ENCODE measurements around the gene PTBP2.

DNA sequence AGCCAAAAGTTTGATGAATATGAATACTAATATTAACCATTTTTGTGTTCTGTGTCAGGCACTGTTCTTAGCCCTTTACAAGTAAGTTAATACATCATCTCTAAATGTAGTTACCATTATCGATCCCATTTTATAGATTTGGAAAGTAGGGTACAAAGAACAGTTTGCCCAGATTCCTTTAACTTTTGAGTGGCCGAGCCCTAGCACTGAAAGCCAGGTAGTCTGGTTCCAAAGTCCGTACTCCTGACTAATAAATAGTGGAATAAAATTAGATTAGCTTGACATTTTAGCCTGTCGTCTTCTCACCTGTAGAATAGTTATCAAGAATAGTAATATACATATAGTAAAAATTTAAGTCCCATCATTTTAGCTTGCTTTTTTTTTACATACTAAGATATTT lies 70.6 kb downstream of the PTBP2 start:
- TF ChIP-seq, protein P1, sequence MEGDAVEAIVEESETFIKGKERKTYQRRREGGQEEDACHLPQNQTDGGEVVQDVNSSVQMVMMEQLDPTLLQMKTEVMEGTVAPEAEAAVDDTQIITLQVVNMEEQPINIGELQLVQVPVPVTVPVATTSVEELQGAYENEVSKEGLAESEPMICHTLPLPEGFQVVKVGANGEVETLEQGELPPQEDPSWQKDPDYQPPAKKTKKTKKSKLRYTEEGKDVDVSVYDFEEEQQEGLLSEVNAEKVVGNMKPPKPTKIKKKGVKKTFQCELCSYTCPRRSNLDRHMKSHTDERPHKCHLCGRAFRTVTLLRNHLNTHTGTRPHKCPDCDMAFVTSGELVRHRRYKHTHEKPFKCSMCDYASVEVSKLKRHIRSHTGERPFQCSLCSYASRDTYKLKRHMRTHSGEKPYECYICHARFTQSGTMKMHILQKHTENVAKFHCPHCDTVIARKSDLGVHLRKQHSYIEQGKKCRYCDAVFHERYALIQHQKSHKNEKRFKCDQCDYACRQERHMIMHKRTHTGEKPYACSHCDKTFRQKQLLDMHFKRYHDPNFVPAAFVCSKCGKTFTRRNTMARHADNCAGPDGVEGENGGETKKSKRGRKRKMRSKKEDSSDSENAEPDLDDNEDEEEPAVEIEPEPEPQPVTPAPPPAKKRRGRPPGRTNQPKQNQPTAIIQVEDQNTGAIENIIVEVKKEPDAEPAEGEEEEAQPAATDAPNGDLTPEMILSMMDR (IDR thresholded peaks at IDR 0.05), result no peak
- no peak for TF ChIP-seq EZH2phosphoT487 (IDR thresholded peaks at IDR 0.05)
